Cardiac muscle cell (in vitro differentiated cells and primary cell): ENCODE measurements around the gene PRPF40B. TPM values are rescaled to one million over a fixed set of nuclear protein-coding genes. Genes with fewer than 3 reads are reported as not detected.

Experiments
- DNase-seq, 2 donors: peaks; one replicate each; pipeline versions ENCODE4 v3.0.0 to v3.0.0-alpha.2; 2010 to 2017; ENCODE audit warnings: low read depth in 1 of 2, low spot score in 1 of 2
- H3K27ac ChIP-seq: fragments of 200-600 bp; sonication (generic); 2 replicates; pipeline ENCODE4 v1.5.1; 2016
- H3K27me3 ChIP-seq: fragments of 200-600 bp; sonication (generic); 2 replicates; pipeline ENCODE4 v1.6.0; 2016; ENCODE audit warnings: control low read depth
- H3K36me3 ChIP-seq: fragments of 200-600 bp; sonication (generic); 2 replicates; pipeline ENCODE4 v1.5.1; 2016; ENCODE audit warnings: control low read depth
- H3K4me1 ChIP-seq: fragments of 200-600 bp; sonication (generic); 2 replicates; pipeline ENCODE4 v1.8.1; 2017; ENCODE audit warnings: low read depth, mild to moderate bottlenecking, mixed run types
- H3K4me3 ChIP-seq: fragments of 200-600 bp; sonication (generic); 2 replicates; pipeline ENCODE4 v1.5.1; 2016; ENCODE audit warnings: mild to moderate bottlenecking
- H3K9me3 ChIP-seq: fragments of 200-600 bp; sonication (generic); 2 replicates; pipeline ENCODE4 v1.5.1; 2017; ENCODE audit warnings: low read depth, mild to moderate bottlenecking, control low read depth
- polyA plus RNA-seq: library from polyadenylated mRNA; unstranded; fragments of >200 nt; fragmentation: Nextera tagmentation; extraction: Ambion mirVana; gene quantifications from 2 replicates; pipeline ENCODE4 v1.2.1, GENCODE V29; 2016
- total RNA-seq: library from RNA; depleted of rRNA; stranded (reverse); fragments of >200 nt; gene quantifications from 2 replicates; pipeline ENCODE4 v1.2.3, GENCODE V29; 2016
- TF ChIP-seq, protein P1 (sequence below): IDR thresholded peaks from 2 replicates; pipeline ENCODE4 v1.5.1; 2012; ENCODE audit warnings: low read depth, mild to moderate bottlenecking, low read length

PRPF40B gene
- total and polyA plus RNA-seq, 2 experiments from 2014 or later, result 46.4 to 52.9 TPM

GRCh38 chr12:49671031-49671765 is 47.8 kb downstream of the PRPF40B start:
- TF ChIP-seq, protein P1, sequence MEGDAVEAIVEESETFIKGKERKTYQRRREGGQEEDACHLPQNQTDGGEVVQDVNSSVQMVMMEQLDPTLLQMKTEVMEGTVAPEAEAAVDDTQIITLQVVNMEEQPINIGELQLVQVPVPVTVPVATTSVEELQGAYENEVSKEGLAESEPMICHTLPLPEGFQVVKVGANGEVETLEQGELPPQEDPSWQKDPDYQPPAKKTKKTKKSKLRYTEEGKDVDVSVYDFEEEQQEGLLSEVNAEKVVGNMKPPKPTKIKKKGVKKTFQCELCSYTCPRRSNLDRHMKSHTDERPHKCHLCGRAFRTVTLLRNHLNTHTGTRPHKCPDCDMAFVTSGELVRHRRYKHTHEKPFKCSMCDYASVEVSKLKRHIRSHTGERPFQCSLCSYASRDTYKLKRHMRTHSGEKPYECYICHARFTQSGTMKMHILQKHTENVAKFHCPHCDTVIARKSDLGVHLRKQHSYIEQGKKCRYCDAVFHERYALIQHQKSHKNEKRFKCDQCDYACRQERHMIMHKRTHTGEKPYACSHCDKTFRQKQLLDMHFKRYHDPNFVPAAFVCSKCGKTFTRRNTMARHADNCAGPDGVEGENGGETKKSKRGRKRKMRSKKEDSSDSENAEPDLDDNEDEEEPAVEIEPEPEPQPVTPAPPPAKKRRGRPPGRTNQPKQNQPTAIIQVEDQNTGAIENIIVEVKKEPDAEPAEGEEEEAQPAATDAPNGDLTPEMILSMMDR, result no peak
- Histone ChIP-seq H3K27me3 (no peaks in the 10 kb centered on the region), H3K4me1 (peaks cover 41% of the 10 kb centered on the region), H3K4me3 (no peak overlapping the region), H3K9me3 (no peaks in the 10 kb centered on the region), H3K36me3 (no peaks in the 10 kb centered on the region), H3K27ac (no peak overlapping the region)
- DNase-seq, result no peak

GRCh38 chr12:49672301-49673217 is 49.2 kb downstream of the PRPF40B start:
- Histone ChIP-seq H3K9me3 (no peaks in the 10 kb centered on the region), H3K36me3 (no peaks in the 10 kb centered on the region), H3K4me3 (no peak overlapping the region), H3K27me3 (no peaks in the 10 kb centered on the region), H3K4me1 (peaks cover 41% of the 10 kb centered on the region), H3K27ac (peak overlapping the region; percentile 89)
- no peak for DNase-seq
- TF ChIP-seq, protein P1, result no peak

GRCh38 chr12:49673446-49674317 is 50.3 kb downstream of the PRPF40B start:
- peak overlapping the region; percentile 89 for H3K27ac ChIP-seq
- peak; percentile 89 to 99 for DNase-seq
- H3K4me3 ChIP-seq, result no peak overlapping the region
- H3K36me3 ChIP-seq, result no peaks in the 10 kb centered on the region
- H3K9me3 ChIP-seq, result no peaks in the 10 kb centered on the region
- peaks cover 41% of the 10 kb centered on the region for H3K4me1 ChIP-seq
- no peaks in the 10 kb centered on the region for H3K27me3 ChIP-seq
- TF ChIP-seq, protein P1, result peak; percentile 23

GRCh38 chr12:49674318-49674981 is 51.1 kb downstream of the PRPF40B start:
- TF ChIP-seq, protein P1, result no peak
- Histone ChIP-seq H3K27ac (peak overlapping the region; percentile 89), H3K4me3 (no peak overlapping the region), H3K36me3 (no peaks in the 10 kb centered on the region), H3K27me3 (no peaks in the 10 kb centered on the region), H3K4me1 (peaks cover 41% of the 10 kb centered on the region), H3K9me3 (no peaks in the 10 kb centered on the region)
- DNase-seq, result peak in 1 of 2 donors; percentile 40
